Muscle of leg (tissue), 11 donors: Measurements from ENCODE around the gene MYZAP. TPM values are rescaled to one million over a fixed set of nuclear protein-coding genes. Genes with fewer than 3 reads are reported as not detected.

ENCODE experiments used
- DNase-seq: peaks from one replicate; pipeline ENCODE4 v3.0.0; 2013
- H3K27ac ChIP-seq: one replicate; pipeline ENCODE4 v1.5.1; 2013; ENCODE audit warnings: mild to moderate bottlenecking, low read length, control low read depth
- H3K27me3 ChIP-seq: one replicate; pipeline ENCODE4 v1.6.1; 2013; ENCODE audit warnings: low read length; ENCODE audit not compliant: control insufficient read depth, insufficient read depth
- H3K36me3 ChIP-seq: one replicate; pipeline ENCODE4 v1.6.1; 2013; ENCODE audit warnings: low read length; ENCODE audit not compliant: control insufficient read depth, insufficient read depth
- H3K4me1 ChIP-seq: one replicate; pipeline ENCODE4 v1.6.1; 2013; ENCODE audit warnings: low read length; ENCODE audit not compliant: control insufficient read depth, insufficient read depth
- H3K4me3 ChIP-seq: one replicate; pipeline ENCODE4 v1.5.1; 2013; ENCODE audit warnings: low read length, control low read depth
- H3K9me3 ChIP-seq: replicated peaks from 2 replicates; pipeline ENCODE4 v1.6.1; 2013; ENCODE audit warnings: low read depth, low read length; ENCODE audit not compliant: control insufficient read depth
- WGBS: methylation state at CpG from one replicate; pipeline ENCODE4 v1.1.5; 2013; ENCODE audit warnings: missing lambda C conversion rate; ENCODE audit not compliant: insufficient coverage; 5-methylcytosine and 5-hydroxymethylcytosine counted together
- polyA plus RNA-seq, 8 donors: library from polyadenylated mRNA; unstranded; fragments of 120-200 nt; gene quantifications; one replicate each; pipeline versions ENCODE4 v1.2.1 to v1.2.3, GENCODE V29; 2013; ENCODE audit warnings: inconsistent platforms in 1 of 8, low replicate concordance in 1 of 8; ENCODE audit not compliant: insufficient read length in 8 of 8, insufficient read depth in 1 of 8
- total RNA-seq: library from RNA; stranded (reverse); fragments of 120-200 nt; gene quantifications from one replicate; pipeline ENCODE4 v1.2.4, GENCODE V29; 2013

MYZAP gene
- total and polyA plus RNA-seq, 9 donors: 2.4 to 4.9 (median 4.0) TPM

DNA sequence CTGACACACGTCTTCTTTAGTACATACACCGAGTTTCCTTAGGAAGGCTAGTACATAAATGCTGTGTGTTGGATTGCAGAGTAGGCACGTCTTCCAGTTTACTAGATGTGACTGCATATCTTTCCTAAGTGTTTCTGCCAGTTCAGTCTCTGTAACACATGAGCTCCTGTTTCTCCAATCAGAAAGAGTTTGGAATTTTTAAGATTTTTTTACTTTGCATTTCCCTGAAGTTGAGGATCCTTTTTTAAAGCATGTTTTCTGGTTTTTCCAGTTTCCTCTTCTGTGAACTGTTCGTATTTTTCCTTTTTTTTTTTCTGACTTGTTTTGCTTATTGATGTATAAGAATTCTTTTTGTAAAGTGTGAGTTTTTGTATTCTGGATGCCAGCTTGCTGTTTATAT is 107.3 kb downstream of the MYZAP start:
- no peak for DNase-seq
- WGBS: no CpG with 5 or more reads among the region's 4 CpGs
- Histone ChIP-seq H3K4me1 (no peaks in the 10 kb centered on the region), H3K27ac (no peak overlapping the region), H3K36me3 (no peaks in the 10 kb centered on the region), H3K4me3 (no peak overlapping the region), H3K9me3 (no peaks in the 10 kb centered on the region), H3K27me3 (peaks cover 5% of the 10 kb centered on the region)

GRCh38 chr15:57703387-57703786 is 111.7 kb downstream of the MYZAP start:
- no peaks in the 10 kb centered on the region for H3K36me3 ChIP-seq
- H3K27ac ChIP-seq: no peak overlapping the region
- H3K9me3 ChIP-seq: no peaks in the 10 kb centered on the region
- DNase-seq: no peak
- no CpG with 5 or more reads among the region's 2 CpGs for WGBS
- H3K4me1 ChIP-seq: peaks cover 6% of the 10 kb centered on the region
- peaks cover 5% of the 10 kb centered on the region for H3K27me3 ChIP-seq
- H3K4me3 ChIP-seq: no peak overlapping the region

DNA sequence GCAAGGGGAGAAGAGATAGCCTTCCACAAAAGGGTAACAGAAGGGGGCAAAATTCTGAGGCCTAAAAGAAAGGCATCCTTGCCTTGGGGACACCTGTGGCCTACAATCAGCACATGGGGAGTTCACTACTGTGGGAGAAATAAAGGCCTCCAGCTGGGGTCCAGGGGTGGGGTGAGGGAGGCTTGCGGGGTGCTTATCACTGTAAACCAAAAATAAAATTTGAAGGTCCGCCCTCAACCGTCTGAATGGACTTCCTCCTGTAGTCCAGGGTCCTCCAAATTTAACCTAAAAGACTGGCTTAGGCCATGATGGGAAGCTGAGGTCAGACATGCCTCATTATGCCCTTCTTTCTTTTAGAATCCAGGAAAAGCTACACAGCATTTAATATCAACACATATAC is 112.7 kb downstream of the MYZAP start:
- Histone ChIP-seq H3K4me1 (peaks cover 10% of the 10 kb centered on the region), H3K27ac (no peak overlapping the region), H3K27me3 (peaks cover 5% of the 10 kb centered on the region), H3K36me3 (peaks cover 5% of the 10 kb centered on the region), H3K4me3 (no peak overlapping the region), H3K9me3 (no peaks in the 10 kb centered on the region)
- DNase-seq: no peak
- 96% methylated on average over 3 of the region's 3 CpGs for WGBS

DNA sequence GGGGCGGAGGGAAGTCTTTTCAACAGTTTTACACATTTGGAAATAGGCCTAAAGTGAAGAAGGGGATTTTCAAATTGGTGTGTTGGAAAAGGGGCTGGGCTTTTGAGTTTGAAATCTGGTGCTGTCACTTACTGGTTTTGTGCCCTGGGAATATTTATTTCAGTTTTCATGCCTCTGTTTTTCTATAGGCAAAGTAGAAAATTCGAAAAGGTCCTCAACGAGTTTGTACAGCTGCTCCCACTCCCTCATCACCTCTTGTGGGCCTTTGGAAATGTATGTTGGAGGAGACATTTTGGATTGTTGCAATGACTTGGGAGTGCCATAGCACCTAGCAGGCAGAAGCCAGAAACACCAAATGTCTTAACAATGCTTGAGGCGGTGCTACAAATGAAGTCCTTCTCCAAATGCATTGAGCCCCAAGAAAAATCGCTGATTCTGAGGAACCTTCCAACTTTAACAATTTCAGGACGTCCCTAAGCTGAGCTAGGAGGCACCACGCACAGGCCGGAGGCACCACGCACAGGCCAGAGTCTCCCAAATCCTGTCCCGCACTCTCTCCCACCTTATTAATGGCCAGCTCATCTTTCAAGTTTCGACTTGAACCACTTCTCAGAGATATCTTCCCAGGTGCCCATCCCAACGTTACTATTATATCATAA is 114.2 kb downstream of the MYZAP start:
- WGBS: 78% methylated on average over 9 of the region's 12 CpGs
- Histone ChIP-seq H3K36me3 (peaks cover 14% of the 10 kb centered on the region), H3K9me3 (no peaks in the 10 kb centered on the region), H3K27me3 (peaks cover 2% of the 10 kb centered on the region), H3K4me1 (peaks cover 10% of the 10 kb centered on the region), H3K4me3 (peak overlapping the region; percentile 65), H3K27ac (peak overlapping the region; percentile 95)
- peak; percentile 15 for DNase-seq

DNA sequence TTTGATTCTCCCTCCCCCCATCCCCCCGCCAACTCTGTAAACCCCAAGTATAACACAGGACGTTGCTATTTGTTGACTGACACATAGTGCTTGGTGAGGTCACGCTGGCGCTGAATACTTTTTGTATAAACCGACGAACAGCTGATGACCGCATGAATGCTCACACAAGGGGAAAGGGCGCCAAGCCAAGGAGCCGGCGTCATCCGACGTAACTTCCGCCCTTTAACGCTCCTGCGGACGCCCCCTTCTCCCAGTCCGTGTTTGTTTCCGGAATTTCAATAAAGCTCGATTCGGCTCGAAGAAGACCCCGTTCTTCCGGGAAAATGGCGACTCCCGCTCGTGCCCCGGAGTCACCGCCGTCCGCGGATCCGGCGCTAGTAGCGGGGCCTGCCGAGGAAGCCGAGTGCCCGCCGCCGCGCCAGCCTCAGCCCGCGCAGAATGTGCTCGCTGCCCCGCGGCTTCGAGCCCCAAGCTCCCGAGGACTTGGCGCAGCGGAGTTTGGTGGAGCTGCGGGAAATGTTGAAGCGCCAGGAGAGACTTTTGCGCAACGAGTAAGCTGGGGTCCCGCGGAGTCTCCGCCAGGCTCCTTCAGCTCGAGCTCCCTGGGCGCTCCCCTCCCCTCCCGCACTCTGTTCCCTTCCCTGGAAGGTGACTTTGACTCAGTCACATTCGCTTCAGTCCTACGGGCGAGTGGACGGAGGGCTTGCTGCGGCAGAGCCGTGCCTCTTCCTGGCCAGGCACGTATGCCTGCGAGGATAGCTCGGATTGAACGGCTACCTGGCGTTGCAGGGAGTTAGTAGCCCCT is 114.9 kb downstream of the MYZAP start, which contains the start of gene POLR2M:
POLR2M (plus strand) TSS at position 310 of the 805 bp plus-strand sequence; CDS start at position 439, 129 bp downstream.
- H3K9me3 ChIP-seq: no peaks in the 10 kb centered on the region
- DNase-seq: peak; percentile 99
- H3K36me3 ChIP-seq: peaks cover 20% of the 10 kb centered on the region
- peaks cover 10% of the 10 kb centered on the region for H3K4me1 ChIP-seq
- peak within 1 kb of the TSS; percentile 65 for H3K4me3 ChIP-seq
- H3K27me3 ChIP-seq: peaks cover 2% of the 10 kb centered on the region
- 0% methylated on average over 68 of the region's 70 CpGs for WGBS
- peak within 1 kb of the TSS; percentile 95 for H3K27ac ChIP-seq

DNA sequence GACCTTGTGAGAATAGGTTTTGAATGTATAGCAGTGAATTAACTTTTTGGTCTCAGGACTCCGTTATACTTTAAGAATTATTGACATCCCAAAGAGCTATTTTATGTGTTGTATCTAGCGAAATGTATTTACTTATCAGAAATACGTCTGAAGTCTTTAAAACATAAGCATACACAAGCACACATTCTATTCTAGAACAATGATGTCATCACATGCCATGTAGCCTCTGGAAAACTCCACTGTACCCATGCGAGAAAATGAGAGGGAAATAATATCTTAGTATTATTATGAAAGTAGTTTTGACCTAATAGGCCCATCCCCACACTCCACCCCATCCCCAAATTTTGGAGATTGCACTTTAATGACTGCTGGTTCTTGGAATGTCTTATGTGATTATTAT is 116.3 kb downstream of the MYZAP start:
- Histone ChIP-seq H3K4me1 (peaks cover 10% of the 10 kb centered on the region), H3K9me3 (no peaks in the 10 kb centered on the region), H3K36me3 (peaks cover 31% of the 10 kb centered on the region), H3K27ac (no peak overlapping the region), H3K4me3 (no peak overlapping the region), H3K27me3 (no peaks in the 10 kb centered on the region)
- WGBS: no CpG with 5 or more reads among the region's 4 CpGs
- no peak for DNase-seq

DNA sequence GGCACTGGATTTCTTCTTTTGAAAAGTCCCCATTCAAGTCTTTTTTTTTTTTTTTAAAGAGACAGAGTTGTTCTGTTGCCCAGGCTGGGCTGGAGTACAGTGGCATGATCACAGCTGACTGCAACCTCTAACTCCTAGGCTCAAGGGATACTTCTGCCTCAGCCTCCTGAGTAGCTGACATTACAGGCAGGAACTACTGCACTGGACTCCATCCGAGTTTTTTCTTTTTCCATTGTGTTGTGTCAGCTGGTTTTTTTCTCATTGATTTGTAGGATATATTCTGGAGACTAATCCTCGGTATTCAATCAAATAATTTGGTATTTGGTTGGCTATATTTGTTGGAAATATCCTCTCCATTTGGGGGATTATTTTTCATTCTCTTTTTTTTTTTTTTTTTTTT is 126.6 kb downstream of the MYZAP start:
- no peak for DNase-seq
- no peak overlapping the region for H3K27ac ChIP-seq
- H3K4me3 ChIP-seq: no peak overlapping the region
- H3K4me1 ChIP-seq: no peaks in the 10 kb centered on the region
- no CpG with 5 or more reads among the region's 2 CpGs for WGBS
- H3K9me3 ChIP-seq: no peaks in the 10 kb centered on the region
- H3K27me3 ChIP-seq: no peaks in the 10 kb centered on the region
- H3K36me3 ChIP-seq: peaks cover 14% of the 10 kb centered on the region

GRCh38 chr15:57720867-57721266 is 129.2 kb downstream of the MYZAP start:
- Histone ChIP-seq H3K36me3 (peaks cover 5% of the 10 kb centered on the region), H3K9me3 (no peaks in the 10 kb centered on the region), H3K27ac (no peak overlapping the region), H3K4me3 (no peak overlapping the region), H3K27me3 (no peaks in the 10 kb centered on the region), H3K4me1 (no peaks in the 10 kb centered on the region)
- 20% methylated on average over 1 of the region's 3 CpGs for WGBS
- no peak for DNase-seq

DNA sequence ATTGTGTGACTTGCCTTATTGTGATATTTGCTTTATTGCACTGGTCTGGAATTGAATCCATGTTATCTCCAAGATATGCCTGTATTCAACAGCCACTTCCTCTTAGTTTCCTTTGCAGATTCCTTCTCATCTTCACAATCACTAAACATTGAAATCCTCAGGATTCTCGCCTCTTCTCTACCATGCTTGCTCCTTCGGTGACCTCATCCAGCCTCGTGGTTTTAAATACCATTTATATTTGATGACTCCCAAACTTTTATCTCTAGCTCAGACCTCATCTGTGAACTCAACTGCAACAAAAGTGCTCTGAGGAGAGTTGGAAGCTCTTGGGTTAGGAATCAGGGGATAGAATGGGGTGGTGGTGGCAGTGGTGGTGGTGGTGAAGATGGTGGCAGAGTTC is 134.7 kb downstream of the MYZAP start:
- 86% methylated on average over 1 of the region's 3 CpGs for WGBS
- no peak for DNase-seq
- Histone ChIP-seq H3K27ac (no peak overlapping the region), H3K4me1 (peaks cover 3% of the 10 kb centered on the region), H3K4me3 (no peak overlapping the region), H3K9me3 (no peaks in the 10 kb centered on the region), H3K36me3 (no peaks in the 10 kb centered on the region), H3K27me3 (no peaks in the 10 kb centered on the region)

GRCh38 chr15:57727031-57727430 is 135.3 kb downstream of the MYZAP start:
- no peak overlapping the region for H3K27ac ChIP-seq
- H3K36me3 ChIP-seq: no peaks in the 10 kb centered on the region
- H3K27me3 ChIP-seq: no peaks in the 10 kb centered on the region
- no peaks in the 10 kb centered on the region for H3K9me3 ChIP-seq
- H3K4me1 ChIP-seq: peaks cover 4% of the 10 kb centered on the region
- 85% methylated on average over 4 of the region's 6 CpGs for WGBS
- no peak overlapping the region for H3K4me3 ChIP-seq
- no peak for DNase-seq
